ENCODE data around the gene MIPOL1. TPM values are rescaled to one million over a fixed set of nuclear protein-coding genes. Genes with fewer than 3 reads are reported as not detected.
"Not testable (repeated sequence)": the region's sequence is repeated elsewhere in the genome, so short reads cannot be mapped to it uniquely, and the experiment has no call there.

MIPOL1 gene
- total and polyA plus RNA-seq, 2 of the 13 experiments (the other 11 are each of a cell fraction or from before 2014, with no cell fraction given): 8.6 to 34.2 TPM

DNA sequence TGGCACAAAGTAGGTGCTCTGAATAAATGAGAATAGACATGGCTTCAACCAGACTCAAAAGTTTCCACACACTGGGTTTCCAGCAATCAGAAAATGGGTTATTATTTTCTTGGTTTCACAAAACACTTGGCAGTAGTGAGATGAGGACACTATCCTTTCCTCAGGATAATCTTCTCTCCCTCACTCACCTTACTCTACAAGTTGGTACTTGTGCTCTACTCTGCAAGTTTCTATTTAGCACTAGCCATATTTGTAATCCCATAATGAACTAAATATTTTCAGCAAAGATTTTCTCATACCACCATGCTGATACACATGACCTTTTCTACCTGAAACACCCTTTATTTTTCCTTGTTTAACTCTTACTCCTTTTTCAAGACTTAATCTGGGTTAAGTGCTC lies 259.6 kb downstream of the MIPOL1 start (continued):
- TF ChIP-seq, protein P1, sequence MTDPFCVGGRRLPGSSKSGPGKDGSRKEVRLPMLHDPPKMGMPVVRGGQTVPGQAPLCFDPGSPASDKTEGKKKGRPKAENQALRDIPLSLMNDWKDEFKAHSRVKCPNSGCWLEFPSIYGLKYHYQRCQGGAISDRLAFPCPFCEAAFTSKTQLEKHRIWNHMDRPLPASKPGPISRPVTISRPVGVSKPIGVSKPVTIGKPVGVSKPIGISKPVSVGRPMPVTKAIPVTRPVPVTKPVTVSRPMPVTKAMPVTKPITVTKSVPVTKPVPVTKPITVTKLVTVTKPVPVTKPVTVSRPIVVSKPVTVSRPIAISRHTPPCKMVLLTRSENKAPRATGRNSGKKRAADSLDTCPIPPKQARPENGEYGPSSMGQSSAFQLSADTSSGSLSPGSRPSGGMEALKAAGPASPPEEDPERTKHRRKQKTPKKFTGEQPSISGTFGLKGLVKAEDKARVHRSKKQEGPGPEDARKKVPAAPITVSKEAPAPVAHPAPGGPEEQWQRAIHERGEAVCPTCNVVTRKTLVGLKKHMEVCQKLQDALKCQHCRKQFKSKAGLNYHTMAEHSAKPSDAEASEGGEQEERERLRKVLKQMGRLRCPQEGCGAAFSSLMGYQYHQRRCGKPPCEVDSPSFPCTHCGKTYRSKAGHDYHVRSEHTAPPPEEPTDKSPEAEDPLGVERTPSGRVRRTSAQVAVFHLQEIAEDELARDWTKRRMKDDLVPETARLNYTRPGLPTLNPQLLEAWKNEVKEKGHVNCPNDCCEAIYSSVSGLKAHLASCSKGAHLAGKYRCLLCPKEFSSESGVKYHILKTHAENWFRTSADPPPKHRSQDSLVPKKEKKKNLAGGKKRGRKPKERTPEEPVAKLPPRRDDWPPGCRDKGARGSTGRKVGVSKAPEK (CRISPR knock-in tag; IDR thresholded peaks at IDR 0.05; ENCODE audit: borderline replicate concordance): no peak

DNA sequence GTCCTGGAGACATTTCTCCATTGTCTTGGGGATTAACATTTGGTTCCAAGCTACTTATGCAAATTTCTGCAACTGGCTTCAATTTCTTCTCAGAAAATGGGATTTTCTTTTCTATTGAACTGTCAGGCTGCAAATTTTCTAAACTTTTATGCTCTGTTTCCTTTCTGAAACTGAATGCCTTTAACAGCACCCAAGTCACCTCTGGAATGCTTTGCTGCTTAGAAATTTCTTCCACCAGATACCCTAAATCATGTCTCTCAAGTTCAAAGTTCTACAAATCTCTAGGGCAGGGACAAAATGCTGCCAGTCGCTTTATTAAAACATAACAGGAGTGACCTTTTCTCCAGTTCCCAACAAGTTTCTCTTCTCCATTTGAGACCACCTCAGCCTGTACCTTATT lies 264.7 kb downstream of the MIPOL1 start:
- H3K27me3 ChIP-seq (ENCODE audit: control insufficient read depth in 1 of 2, insufficient read depth in 2 of 2, low read length in 2 of 2); H3K27ac ChIP-seq (ENCODE audit: extremely low read length, insufficient read depth, low read length); H3K9ac ChIP-seq (ENCODE audit: insufficient read depth, low read depth, low read length); H3K79me2 ChIP-seq (ENCODE audit: insufficient read depth, low read length); H3K4me3 ChIP-seq (replicated peaks in 1 of 3; ENCODE audit: insufficient read depth in 1 of 3, low read depth in 2 of 3, low read length in 3 of 3); H3K4me2 ChIP-seq (ENCODE audit: low read depth, low read length); H2AFZ ChIP-seq (ENCODE audit: low read length); CTCF ChIA-PET (ENCODE audit: low intra/inter-chr PET ratio, low total read pairs); POLR2A ChIA-PET; ATAC-seq; H3K36me3 ChIP-seq (replicated peaks in 1 of 2; ENCODE audit: control insufficient read depth in 1 of 2, insufficient read depth in 2 of 2, low read length in 2 of 2); DNase-seq (ENCODE audit: low spot score); H4K20me1 ChIP-seq (ENCODE audit: insufficient read depth, low read length); FAIRE-seq; in situ Hi-C loops (cut with HindIII; ENCODE audit: extremely low pct_ligation_motif_present, low pct_unique_long_range_greater_than_20kb); BruUV-seq (replicated peaks); intact Hi-C loops (cut with micrococcal nuclease; ENCODE audit: unreplicated experiment): not testable (repeated sequence)
- TF ChIP-seq HOXD1 (CRISPR knock-in tag; IDR thresholded peaks at IDR 0.05): 0 out of 2 replicates have a peak, but pooled peaks have one; percentile 24
- peak; percentile 97; the same call in 1 of the 2 replicates for TF ChIP-seq ZNF841 (CRISPR knock-in tag; IDR thresholded peaks at IDR 0.05; ENCODE audit: borderline replicate concordance)
- Histone ChIP-seq H3K4me1 (ENCODE audit: insufficient read depth, low read length) (peaks cover 27% of the 10 kb centered on the region), H3K9me3 (ENCODE audit: low read length) (peaks cover 42% of the 10 kb centered on the region)
- WGBS (ENCODE audit: low lambda C conversion rate): 98% methylated on average over 1 of the region's 1 CpG
